ENCODE data around the gene NOD1.

The NOD1 gene

DNA sequence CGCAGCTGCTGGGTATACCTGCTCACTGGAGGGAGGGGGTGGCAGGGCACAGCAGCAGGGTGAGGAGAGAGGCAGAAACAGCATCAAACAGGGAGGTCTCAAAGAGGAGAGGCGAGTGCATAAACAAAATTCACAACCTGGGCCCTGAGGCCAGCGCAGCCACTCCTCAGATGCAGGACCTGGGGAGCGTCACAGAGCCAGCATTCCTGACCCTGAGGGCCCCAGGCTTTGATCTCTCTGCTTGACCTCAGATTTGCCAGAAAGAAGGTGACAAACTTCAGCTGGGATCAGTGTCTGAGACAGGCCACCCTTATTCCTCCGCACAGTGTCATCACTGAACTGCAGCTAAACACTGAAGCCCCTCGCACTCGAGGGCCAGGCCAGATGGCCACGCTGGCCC is 25.6 kb downstream of the NOD1 start:
- Histone ChIP-seq H3K4me1 (ENCODE audit: low read depth, poor library complexity, severe bottlenecking) (no peaks in the 10 kb centered on the region), H3K4me2 (no peak overlapping the region), H3K79me2 (ENCODE audit: insufficient read depth, low read depth) (no peaks in the 10 kb centered on the region), H3K4me3 (IDR thresholded peaks at IDR 0.05; ENCODE audit: insufficient read depth, low read depth, low read length) (no peak overlapping the region), H3K27ac (no peak overlapping the region), H4K20me1 (ENCODE audit: insufficient read depth) (no peaks in the 10 kb centered on the region), H3K9ac (no peak overlapping the region), H3K27me3 (ENCODE audit: insufficient read depth, low read depth) (no peaks in the 10 kb centered on the region), H3K36me3 (ENCODE audit: insufficient read depth) (no peaks in the 10 kb centered on the region), H2AFZ (ENCODE audit: low read depth) (no peak overlapping the region)
- TF ChIP-seq, protein P1, sequence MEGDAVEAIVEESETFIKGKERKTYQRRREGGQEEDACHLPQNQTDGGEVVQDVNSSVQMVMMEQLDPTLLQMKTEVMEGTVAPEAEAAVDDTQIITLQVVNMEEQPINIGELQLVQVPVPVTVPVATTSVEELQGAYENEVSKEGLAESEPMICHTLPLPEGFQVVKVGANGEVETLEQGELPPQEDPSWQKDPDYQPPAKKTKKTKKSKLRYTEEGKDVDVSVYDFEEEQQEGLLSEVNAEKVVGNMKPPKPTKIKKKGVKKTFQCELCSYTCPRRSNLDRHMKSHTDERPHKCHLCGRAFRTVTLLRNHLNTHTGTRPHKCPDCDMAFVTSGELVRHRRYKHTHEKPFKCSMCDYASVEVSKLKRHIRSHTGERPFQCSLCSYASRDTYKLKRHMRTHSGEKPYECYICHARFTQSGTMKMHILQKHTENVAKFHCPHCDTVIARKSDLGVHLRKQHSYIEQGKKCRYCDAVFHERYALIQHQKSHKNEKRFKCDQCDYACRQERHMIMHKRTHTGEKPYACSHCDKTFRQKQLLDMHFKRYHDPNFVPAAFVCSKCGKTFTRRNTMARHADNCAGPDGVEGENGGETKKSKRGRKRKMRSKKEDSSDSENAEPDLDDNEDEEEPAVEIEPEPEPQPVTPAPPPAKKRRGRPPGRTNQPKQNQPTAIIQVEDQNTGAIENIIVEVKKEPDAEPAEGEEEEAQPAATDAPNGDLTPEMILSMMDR (conservative IDR thresholded peaks at IDR 0.05; ENCODE audit: low read depth, low read length): no peak

DNA sequence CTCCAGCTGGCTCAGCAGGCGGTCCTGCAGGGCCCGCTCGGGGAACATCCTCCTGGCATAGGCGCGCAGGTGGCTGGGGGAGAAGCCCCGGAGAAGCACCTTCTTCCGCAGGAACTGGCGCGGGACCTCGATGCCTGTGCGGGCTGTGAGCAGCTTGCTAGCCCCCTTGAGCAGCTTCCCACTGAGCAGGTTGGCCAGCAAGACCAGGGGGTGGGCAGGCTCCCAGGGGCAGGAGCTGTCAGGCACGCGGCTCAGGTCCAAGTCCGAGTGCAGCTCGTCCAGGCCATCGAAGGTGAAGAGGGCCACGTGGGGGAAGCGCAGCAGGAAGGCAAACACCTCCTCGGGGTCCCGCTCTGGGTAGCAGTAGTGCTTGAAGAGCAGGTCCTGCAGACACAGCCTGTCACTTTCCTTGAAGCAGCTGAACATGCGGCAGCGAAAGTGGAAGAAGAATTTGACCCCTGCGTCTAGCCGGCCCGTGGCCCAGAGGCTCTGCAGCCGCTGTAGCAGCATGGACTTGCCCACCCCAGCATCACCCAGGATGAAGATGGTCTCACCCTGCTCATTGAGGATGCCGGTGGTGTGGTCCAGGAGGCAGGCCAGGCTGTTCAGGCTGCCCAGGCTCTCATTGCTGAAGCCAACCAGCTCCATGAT is 26.2 kb downstream of the NOD1 start:
- Histone ChIP-seq H3K4me2 (no peak overlapping the region), H3K9ac (no peak overlapping the region), H3K4me3 (IDR thresholded peaks at IDR 0.05; ENCODE audit: insufficient read depth, low read depth, low read length) (no peak overlapping the region), H4K20me1 (ENCODE audit: insufficient read depth) (no peaks in the 10 kb centered on the region), H3K36me3 (ENCODE audit: insufficient read depth) (no peaks in the 10 kb centered on the region), H2AFZ (ENCODE audit: low read depth) (no peak overlapping the region), H3K79me2 (ENCODE audit: insufficient read depth, low read depth) (no peaks in the 10 kb centered on the region), H3K27ac (no peak overlapping the region), H3K4me1 (ENCODE audit: low read depth, poor library complexity, severe bottlenecking) (no peaks in the 10 kb centered on the region), H3K27me3 (ENCODE audit: insufficient read depth, low read depth) (no peaks in the 10 kb centered on the region)
- TF ChIP-seq, protein P1 (conservative IDR thresholded peaks at IDR 0.05; ENCODE audit: low read depth, low read length): no peak

DNA sequence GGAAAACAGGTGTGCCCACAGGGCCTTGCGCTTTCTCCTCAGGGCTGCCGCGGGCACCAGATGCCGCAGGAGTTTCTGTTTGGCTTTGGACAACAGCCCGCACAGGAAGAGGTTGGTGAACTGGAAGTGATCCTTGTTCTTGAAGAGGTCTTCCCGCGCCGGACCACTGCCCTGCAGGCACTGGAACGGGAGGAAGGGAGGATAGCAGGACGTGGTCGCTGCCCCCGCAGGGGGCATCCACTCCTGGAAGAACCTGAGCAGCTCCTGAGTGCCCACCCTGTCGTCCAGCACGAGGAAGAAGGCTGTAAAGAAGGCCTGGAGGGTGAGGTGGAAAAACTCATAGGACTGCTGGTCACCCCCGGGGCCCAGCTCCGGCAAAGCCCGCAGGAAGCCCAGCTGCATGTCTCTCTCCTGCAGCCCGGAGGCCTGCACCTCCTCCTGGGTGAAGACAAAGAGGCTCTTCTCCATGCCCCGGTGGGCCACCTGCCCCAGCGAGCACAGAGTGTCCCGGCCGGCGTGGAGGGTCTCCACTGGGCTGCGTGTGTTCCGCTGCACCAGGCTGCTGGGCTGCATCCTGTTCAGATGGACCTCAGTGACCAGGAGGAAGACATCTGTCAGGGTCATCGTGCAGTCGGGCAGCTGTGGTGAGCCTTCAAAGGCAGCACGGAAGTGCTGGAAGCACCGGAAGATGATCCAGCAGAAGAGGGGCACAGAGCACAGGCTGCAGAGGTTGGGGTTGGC is 26.9 kb downstream of the NOD1 start:
- TF ChIP-seq, protein P1 (conservative IDR thresholded peaks at IDR 0.05; ENCODE audit: low read depth, low read length): no peak
- H3K4me1 ChIP-seq (ENCODE audit: low read depth, poor library complexity, severe bottlenecking): no peaks in the 10 kb centered on the region
- no peak overlapping the region for H3K4me2 ChIP-seq

DNA sequence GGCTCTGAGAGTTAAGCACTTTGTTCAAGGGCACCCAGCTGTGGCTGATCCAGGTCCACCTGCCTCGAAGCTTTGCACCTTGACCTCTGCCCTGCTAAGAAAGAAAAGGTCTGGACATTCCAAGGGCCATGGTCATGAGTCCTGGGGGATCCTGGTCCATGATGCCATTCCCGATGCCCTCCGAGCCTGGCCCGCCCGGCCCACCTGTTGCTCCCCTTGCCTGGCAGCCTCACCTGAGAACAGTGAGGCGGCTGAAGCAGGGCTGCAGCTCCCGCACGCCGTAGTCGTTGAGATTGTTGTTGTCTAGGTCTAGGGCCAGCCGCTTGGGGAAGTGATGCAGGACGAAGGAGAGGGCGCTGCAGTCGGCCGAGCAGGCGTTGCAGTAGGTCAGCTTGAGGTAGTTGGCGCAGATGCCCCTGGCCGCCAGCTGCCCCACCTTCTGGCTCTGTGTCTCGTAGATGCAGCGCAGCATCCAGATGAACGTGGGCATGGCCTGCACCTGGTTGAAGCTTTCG is 27.5 kb downstream of the NOD1 start:
- Histone ChIP-seq H3K9ac (no peak overlapping the region), H2AFZ (ENCODE audit: low read depth) (no peak overlapping the region), H3K4me2 (no peak overlapping the region), H4K20me1 (ENCODE audit: insufficient read depth) (no peaks in the 10 kb centered on the region), H3K4me1 (ENCODE audit: low read depth, poor library complexity, severe bottlenecking) (peaks cover 4% of the 10 kb centered on the region), H3K79me2 (ENCODE audit: insufficient read depth, low read depth) (no peaks in the 10 kb centered on the region), H3K36me3 (ENCODE audit: insufficient read depth) (no peaks in the 10 kb centered on the region), H3K27ac (no peak overlapping the region), H3K4me3 (IDR thresholded peaks at IDR 0.05; ENCODE audit: insufficient read depth, low read depth, low read length) (no peak overlapping the region), H3K27me3 (ENCODE audit: insufficient read depth, low read depth) (no peaks in the 10 kb centered on the region)
- TF ChIP-seq, protein P1 (conservative IDR thresholded peaks at IDR 0.05; ENCODE audit: low read depth, low read length): no peak

More for the DNA sequence above, 26.9 kb downstream of the NOD1 start:
- H3K79me2 ChIP-seq (ENCODE audit: insufficient read depth, low read depth): no peaks in the 10 kb centered on the region
- no peak overlapping the region for H3K9ac ChIP-seq
- no peaks in the 10 kb centered on the region for H4K20me1 ChIP-seq (ENCODE audit: insufficient read depth)
- H3K27me3 ChIP-seq (ENCODE audit: insufficient read depth, low read depth): no peaks in the 10 kb centered on the region
- no peak overlapping the region for H3K27ac ChIP-seq
- H2AFZ ChIP-seq (ENCODE audit: low read depth): no peak overlapping the region
- H3K36me3 ChIP-seq (ENCODE audit: insufficient read depth): no peaks in the 10 kb centered on the region
- no peak overlapping the region for H3K4me3 ChIP-seq (IDR thresholded peaks at IDR 0.05; ENCODE audit: insufficient read depth, low read depth, low read length)
